PFSK-1 (cell line): ENCODE results near the gene VWCE.

Source experiments
- POLR2AphosphoS5 ChIP-seq: IDR thresholded peaks from 2 replicates; pipeline ENCODE4 v1.6.1; 2012; ENCODE audit warnings: low read depth, mild to moderate bottlenecking, control low read depth, low read length, moderate library complexity
- SIN3A ChIP-seq: IDR thresholded peaks from 2 replicates; pipeline ENCODE4 v1.6.1; 2012; ENCODE audit warnings: mild to moderate bottlenecking, low read length, moderate library complexity, borderline replicate concordance; ENCODE audit not compliant: insufficient read depth
- TAF1 ChIP-seq: IDR thresholded peaks from 2 replicates; pipeline ENCODE4 v1.6.1; 2012; ENCODE audit warnings: low read length, control low read depth, borderline replicate concordance; ENCODE audit not compliant: insufficient read depth

DNA sequence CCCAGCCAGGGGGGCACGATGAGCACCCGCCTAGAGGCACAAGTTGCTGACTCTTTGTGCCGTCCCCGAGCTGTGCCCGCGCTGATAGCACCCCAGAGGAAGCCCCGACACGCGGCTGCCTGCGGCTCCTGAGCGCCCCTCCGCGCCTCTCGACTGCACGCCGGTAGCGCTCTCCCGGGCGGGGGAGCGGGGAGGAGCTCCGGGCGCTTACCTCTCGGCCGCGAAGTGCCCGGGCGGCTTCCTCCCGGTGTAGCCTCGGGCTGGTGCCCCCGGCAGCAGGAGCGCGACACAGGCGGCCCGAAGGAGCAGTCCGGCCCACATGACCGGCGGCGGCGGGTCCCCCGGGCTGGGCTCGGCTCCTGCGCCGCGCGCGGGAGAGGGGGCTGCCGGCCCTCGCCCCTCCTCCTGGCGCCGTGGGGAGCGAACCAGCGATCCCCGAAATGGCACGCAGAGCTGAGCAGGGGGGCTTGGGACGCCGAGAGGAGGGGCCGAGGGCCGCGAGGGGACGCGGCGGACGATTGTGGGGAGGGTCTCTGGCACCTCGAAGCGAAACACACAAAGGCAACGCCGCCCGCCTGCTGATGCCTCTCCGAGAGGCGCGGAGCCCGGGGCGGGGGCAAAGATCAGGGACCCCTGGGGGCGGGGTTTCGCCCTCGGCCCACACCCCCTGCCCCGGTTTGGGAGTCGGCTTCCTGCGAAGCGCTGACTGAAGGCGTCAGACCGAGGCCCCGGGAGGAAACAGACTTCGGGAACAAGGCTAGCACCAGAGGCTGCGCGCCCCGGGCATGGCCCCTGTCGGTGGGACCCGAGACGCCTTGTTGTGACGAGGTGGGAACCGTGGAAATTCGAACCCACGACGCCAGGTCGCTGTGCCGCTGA is at the start of gene VWCE:
- no peak for TF ChIP-seq POLR2AphosphoS5
- TF ChIP-seq TAF1 = no peak
- TF ChIP-seq SIN3A = no peak
